ENCODE measurements around the gene CCDC141.

CCDC141 gene

DNA sequence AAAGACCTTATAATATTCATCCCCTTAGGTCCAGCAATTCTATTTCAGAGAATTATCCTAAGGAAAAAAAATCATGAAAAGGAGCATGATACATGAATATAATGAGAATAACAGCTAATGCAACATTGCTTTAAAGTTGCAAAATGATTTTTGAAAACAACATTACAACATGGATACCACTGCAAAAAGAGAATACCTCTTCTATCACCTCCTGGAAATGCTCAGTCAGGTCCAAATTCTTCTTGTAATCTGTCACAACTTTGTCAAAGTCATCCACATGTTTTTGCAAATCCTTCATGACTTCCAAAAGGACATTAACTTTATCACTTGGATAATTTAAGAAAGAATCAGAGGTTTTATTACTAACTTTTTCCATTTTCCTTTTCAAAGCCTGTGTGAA lies 194.8 kb downstream of the CCDC141 start:
- no peak overlapping the region for H3K4me3 ChIP-seq (ENCODE audit: low read depth, low read length)
- no peak for TF ChIP-seq CTCF (IDR thresholded peaks at IDR 0.05; ENCODE audit: control insufficient read depth, extremely low read depth, insufficient read depth)
- no peak for DNase-seq (ENCODE audit: low read depth)

DNA sequence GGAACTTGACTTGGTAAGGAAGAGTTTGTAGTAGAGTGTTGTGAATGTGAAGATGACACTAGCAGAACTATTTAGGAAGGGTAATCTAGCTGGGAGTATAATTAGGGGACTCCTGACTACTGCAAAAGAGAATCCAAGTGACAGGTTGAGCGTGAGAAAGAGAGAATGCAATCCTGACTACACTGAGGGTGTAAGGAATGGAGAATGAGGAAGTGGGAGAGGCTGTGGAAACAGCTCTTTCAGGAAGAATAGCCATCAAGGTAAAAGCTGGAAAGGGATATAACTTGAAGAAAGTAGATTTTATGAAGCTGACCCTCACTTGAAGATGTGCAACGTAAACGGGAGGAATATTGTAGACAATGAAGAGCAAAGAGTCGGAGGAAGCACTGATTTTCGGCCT lies 201.6 kb downstream of the CCDC141 start:
- no peak for DNase-seq (ENCODE audit: low read depth)
- no peak overlapping the region for H3K4me3 ChIP-seq (ENCODE audit: low read depth, low read length)
- TF ChIP-seq CTCF (IDR thresholded peaks at IDR 0.05; ENCODE audit: control insufficient read depth, extremely low read depth, insufficient read depth), result no peak

- TF ChIP-seq CTCF (IDR thresholded peaks at IDR 0.05; ENCODE audit: control insufficient read depth, extremely low read depth, insufficient read depth), result no peak
- H3K4me3 ChIP-seq (ENCODE audit: low read depth, low read length), result no peak overlapping the region
- no peak for DNase-seq (ENCODE audit: low read depth)
These were observed 203.5 kb downstream of the CCDC141 start for GRCh38 chr2:178846458-178846802.

- no peak overlapping the region for H3K4me3 ChIP-seq (ENCODE audit: low read depth, low read length)
- no peak for TF ChIP-seq CTCF (IDR thresholded peaks at IDR 0.05; ENCODE audit: control insufficient read depth, extremely low read depth, insufficient read depth)
- DNase-seq (ENCODE audit: low read depth), result no peak
These were observed 204.1 kb downstream of the CCDC141 start for GRCh38 chr2:178845566-178846457.

DNA sequence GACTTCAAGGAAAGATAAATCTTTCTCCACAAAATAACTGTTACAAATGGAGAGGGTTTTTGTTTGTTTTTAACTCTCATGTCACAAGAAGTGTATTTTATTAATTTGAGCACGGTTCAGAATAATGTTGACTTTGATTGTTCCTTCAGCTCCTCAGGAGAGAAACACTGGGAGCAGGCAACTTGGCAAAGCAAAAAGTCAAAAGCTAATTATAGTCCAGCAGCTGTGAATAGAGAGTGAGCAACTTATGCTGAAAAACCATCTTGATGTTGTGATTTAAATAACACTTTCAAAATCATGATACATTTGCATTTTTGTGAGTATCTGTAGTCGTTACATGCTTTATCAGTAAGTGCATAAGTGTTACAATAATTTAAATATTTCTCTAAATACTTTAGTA lies 205.2 kb downstream of the CCDC141 start:
- H3K4me3 ChIP-seq (ENCODE audit: low read depth, low read length), result no peak overlapping the region
- no peak for TF ChIP-seq CTCF (IDR thresholded peaks at IDR 0.05; ENCODE audit: control insufficient read depth, extremely low read depth, insufficient read depth)
- DNase-seq (ENCODE audit: low read depth), result no peak

DNA sequence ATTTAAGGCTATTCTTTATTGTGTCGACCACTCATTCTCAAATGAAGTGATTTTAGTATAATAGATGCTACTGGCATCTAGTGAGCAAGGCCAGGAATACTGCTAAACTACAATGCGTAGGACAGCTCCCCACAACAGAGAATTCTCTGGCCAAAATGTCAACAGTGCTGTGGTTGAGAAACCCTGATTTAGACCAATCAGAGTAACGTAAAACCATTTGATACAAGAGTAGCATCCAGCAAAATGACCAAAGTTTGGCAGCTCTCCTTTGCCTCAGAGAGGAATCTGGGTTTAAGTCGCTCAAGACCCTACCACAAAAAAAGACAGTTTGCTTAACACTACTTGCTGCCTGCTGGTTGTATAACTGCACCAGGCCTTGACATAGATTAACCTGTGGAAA lies 205.7 kb downstream of the CCDC141 start:
- no peak overlapping the region for H3K4me3 ChIP-seq (ENCODE audit: low read depth, low read length)
- no peak for DNase-seq (ENCODE audit: low read depth)
- TF ChIP-seq CTCF (IDR thresholded peaks at IDR 0.05; ENCODE audit: control insufficient read depth, extremely low read depth, insufficient read depth), result no peak

DNA sequence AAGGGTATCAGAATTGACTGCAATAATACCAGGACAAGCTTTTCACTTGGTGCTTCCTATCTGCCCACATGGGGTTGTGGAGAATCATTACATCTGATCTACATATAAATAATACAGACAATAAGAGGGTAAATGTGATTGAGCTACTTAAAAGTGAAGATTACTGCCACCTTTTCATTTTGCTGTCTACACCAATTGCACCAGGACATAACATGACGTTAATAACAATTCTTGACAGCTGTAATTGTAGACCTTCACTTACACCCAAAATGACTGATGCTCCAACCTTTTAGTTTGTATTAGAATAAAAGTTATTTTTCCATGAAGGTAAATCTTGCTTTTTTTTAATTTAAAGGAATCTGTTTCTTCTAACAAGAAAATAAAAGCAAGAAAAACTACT lies 206.2 kb downstream of the CCDC141 start:
- H3K4me3 ChIP-seq (ENCODE audit: low read depth, low read length), result no peak overlapping the region
- no peak for DNase-seq (ENCODE audit: low read depth)
- no peak for TF ChIP-seq CTCF (IDR thresholded peaks at IDR 0.05; ENCODE audit: control insufficient read depth, extremely low read depth, insufficient read depth)
